ENCODE data around the gene CALHM4.

The CALHM4 gene

GRCh38 chr6:116528780-116529179 lies 24.8 kb upstream of the CALHM4 start:
- CTCF ChIA-PET: interaction anchor here (0.7 to 1.2 kb wide), 2 partner anchors 84 to 277 kb away, joined by 3 read pairs; no protein-coding TSS in a partner anchor
- no peak overlapping the region for H3K4me3 Mint-ChIP-seq
- H3K36me3 Mint-ChIP-seq: no peaks in the 10 kb centered on the region
- no peak for DNase-seq
- H3K27ac Mint-ChIP-seq: no peak overlapping the region
- no peaks in the 10 kb centered on the region for H3K9me3 Mint-ChIP-seq
- peaks cover 22% of the 10 kb centered on the region for H3K27me3 Mint-ChIP-seq
- no peaks in the 10 kb centered on the region for H3K4me1 Mint-ChIP-seq

- no peak overlapping the region for H3K4me3 Mint-ChIP-seq
- no peaks in the 10 kb centered on the region for H3K9me3 Mint-ChIP-seq
- no peaks in the 10 kb centered on the region for H3K4me1 Mint-ChIP-seq
- H3K27me3 Mint-ChIP-seq: peaks cover 24% of the 10 kb centered on the region
- H3K36me3 Mint-ChIP-seq: no peaks in the 10 kb centered on the region
- H3K27ac Mint-ChIP-seq: no peak overlapping the region
- CTCF ChIA-PET: interaction anchor here (1.0 to 1.4 kb wide), 3 partner anchors 16 to 242 kb away, joined by 3 to 6 read pairs (median 3); partner anchors contain the start of gene TRAPPC3L
- DNase-seq: no peak
Measured at GRCh38 chr6:116529466-116530290, 23.9 kb upstream of the CALHM4 start.

GRCh38 chr6:116530436-116530835 lies 23.1 kb upstream of the CALHM4 start:
- CTCF ChIA-PET: interaction anchor here (1.0 to 1.4 kb wide), 2 partner anchors 15 to 243 kb away, joined by 3 to 6 read pairs; partner anchors contain the start of gene TRAPPC3L
- H3K9me3 Mint-ChIP-seq: no peaks in the 10 kb centered on the region

GRCh38 chr6:116531675-116532570 lies 21.6 kb upstream of the CALHM4 start:
- H3K36me3 Mint-ChIP-seq: no peaks in the 10 kb centered on the region
- CTCF ChIA-PET: interaction anchor here (0.5 to 3.6 kb wide), 7 partner anchors 10 to 415 kb away, joined by 3 to 38 read pairs (median 12); no protein-coding TSS in a partner anchor
- no peak overlapping the region for H3K4me3 Mint-ChIP-seq
- H3K4me1 Mint-ChIP-seq: no peaks in the 10 kb centered on the region
- peaks cover 28% of the 10 kb centered on the region for H3K27me3 Mint-ChIP-seq
- H3K27ac Mint-ChIP-seq: no peak overlapping the region
- H3K9me3 Mint-ChIP-seq: no peaks in the 10 kb centered on the region
- DNase-seq: peak; percentile 76

More at GRCh38 chr6:116530436-116530835, 23.1 kb upstream of the CALHM4 start:
- Mint-ChIP-seq H3K36me3 (no peaks in the 10 kb centered on the region), H3K27me3 (peaks cover 24% of the 10 kb centered on the region), H3K4me1 (no peaks in the 10 kb centered on the region), H3K27ac (no peak overlapping the region), H3K4me3 (no peak overlapping the region)
- no peak for DNase-seq

GRCh38 chr6:116533233-116533957 lies 20.2 kb upstream of the CALHM4 start:
- no peak for DNase-seq
- no peaks in the 10 kb centered on the region for H3K9me3 Mint-ChIP-seq
- no peaks in the 10 kb centered on the region for H3K36me3 Mint-ChIP-seq
- peaks cover 28% of the 10 kb centered on the region for H3K27me3 Mint-ChIP-seq
- CTCF ChIA-PET: interaction anchor here (0.8 to 3.6 kb wide), 13 partner anchors 9 to 316 kb away, joined by 3 to 38 read pairs (median 3); partner anchors contain the start of gene CALHM5
- H3K4me1 Mint-ChIP-seq: no peaks in the 10 kb centered on the region
- no peak overlapping the region for H3K4me3 Mint-ChIP-seq
- H3K27ac Mint-ChIP-seq: no peak overlapping the region

- DNase-seq: no peak
- CTCF ChIA-PET: interaction anchor here (0.8 to 3.6 kb wide), 19 partner anchors 11 to 268 kb away, joined by 3 to 38 read pairs (median 4); partner anchors contain the start of genes CALHM4, TRAPPC3L and TSPYL1
- Mint-ChIP-seq H3K9me3 (no peaks in the 10 kb centered on the region), H3K27me3 (peaks cover 23% of the 10 kb centered on the region), H3K36me3 (no peaks in the 10 kb centered on the region), H3K27ac (no peak overlapping the region), H3K4me3 (no peak overlapping the region), H3K4me1 (no peaks in the 10 kb centered on the region)
Measured at GRCh38 chr6:116535109-116535508, 18.4 kb upstream of the CALHM4 start.

GRCh38 chr6:116536216-116536621 lies 17.3 kb upstream of the CALHM4 start:
- H3K27ac Mint-ChIP-seq: no peak overlapping the region
- CTCF ChIA-PET: interaction anchor here (1.4 to 2.9 kb wide), 4 partner anchors 25 to 267 kb away, joined by 3 to 30 read pairs (median 7); no protein-coding TSS in a partner anchor
- no peaks in the 10 kb centered on the region for H3K9me3 Mint-ChIP-seq
- no peak overlapping the region for H3K4me3 Mint-ChIP-seq
- H3K36me3 Mint-ChIP-seq: no peaks in the 10 kb centered on the region
- no peak for DNase-seq
- peaks cover 26% of the 10 kb centered on the region for H3K27me3 Mint-ChIP-seq
- H3K4me1 Mint-ChIP-seq: no peaks in the 10 kb centered on the region

GRCh38 chr6:116542426-116542825 lies 11.1 kb upstream of the CALHM4 start:
- Mint-ChIP-seq H3K4me3 (no peak overlapping the region), H3K27me3 (peaks cover 14% of the 10 kb centered on the region), H3K4me1 (no peaks in the 10 kb centered on the region), H3K27ac (no peak overlapping the region), H3K9me3 (no peaks in the 10 kb centered on the region), H3K36me3 (no peaks in the 10 kb centered on the region)
- CTCF ChIA-PET: interaction anchor here (0.7 to 1.4 kb wide), 3 partner anchors 8 to 20 kb away, joined by 3 to 4 read pairs (median 3); no protein-coding TSS in a partner anchor
- no peak for DNase-seq

- no peak for DNase-seq
- no peaks in the 10 kb centered on the region for H3K9me3 Mint-ChIP-seq
- no peak overlapping the region for H3K27ac Mint-ChIP-seq
- CTCF ChIA-PET: interaction anchor here (1.1 kb wide), 1 partner anchor 18 kb away, joined by 3 read pairs; no protein-coding TSS in a partner anchor
- H3K4me1 Mint-ChIP-seq: no peaks in the 10 kb centered on the region
- H3K27me3 Mint-ChIP-seq: peaks cover 14% of the 10 kb centered on the region
- no peaks in the 10 kb centered on the region for H3K36me3 Mint-ChIP-seq
- H3K4me3 Mint-ChIP-seq: no peak overlapping the region
Measured at GRCh38 chr6:116543149-116543548, 10.4 kb upstream of the CALHM4 start.

- H3K9me3 Mint-ChIP-seq: no peaks in the 10 kb centered on the region
- no peaks in the 10 kb centered on the region for H3K36me3 Mint-ChIP-seq
Measured at GRCh38 chr6:116545651-116546050, 7.9 kb upstream of the CALHM4 start, which contains the start of gene TRAPPC3L. Gene TRAPPC3L (minus strand): TSS chr6:116545684. CDS start chr6:116545514, 170 bp downstream.

GRCh38 chr6:116547358-116547757 lies 6.2 kb upstream of the CALHM4 start:
- CTCF ChIA-PET: no interaction called here
- no peaks in the 10 kb centered on the region for H3K4me1 Mint-ChIP-seq
- H3K9me3 Mint-ChIP-seq: no peaks in the 10 kb centered on the region
- H3K4me3 Mint-ChIP-seq: no peak overlapping the region
- no peaks in the 10 kb centered on the region for H3K27me3 Mint-ChIP-seq
- H3K36me3 Mint-ChIP-seq: no peaks in the 10 kb centered on the region
- H3K27ac Mint-ChIP-seq: no peak overlapping the region
- DNase-seq: no peak

More at GRCh38 chr6:116545651-116546050, 7.9 kb upstream of the CALHM4 start, which contains the start of gene TRAPPC3L:
- no peak for DNase-seq
- CTCF ChIA-PET: interaction anchor here (1.0 to 1.5 kb wide), 2 partner anchors 10 to 15 kb away, joined by 3 to 5 read pairs; no protein-coding TSS in a partner anchor
- Mint-ChIP-seq H3K4me1 (no peaks in the 10 kb centered on the region), H3K27ac (no peak within 1 kb of the TSS), H3K27me3 (peaks cover 8% of the 10 kb centered on the region), H3K4me3 (no peak within 1 kb of the TSS)

- no peak for DNase-seq
- Mint-ChIP-seq H3K36me3 (no peaks in the 10 kb centered on the region), H3K4me1 (no peaks in the 10 kb centered on the region), H3K4me3 (no peak overlapping the region), H3K9me3 (no peaks in the 10 kb centered on the region), H3K27ac (no peak overlapping the region), H3K27me3 (peaks cover 6% of the 10 kb centered on the region)
- CTCF ChIA-PET: no interaction called here
Measured at GRCh38 chr6:116550796-116551195, 2.8 kb upstream of the CALHM4 start.

- CTCF ChIA-PET: interaction anchor here (1.2 kb wide), 1 partner anchor 8 kb away, joined by 7 read pairs; no protein-coding TSS in a partner anchor
- no peak for DNase-seq
- no peak overlapping the region for H3K27ac Mint-ChIP-seq
- H3K4me1 Mint-ChIP-seq: no peaks in the 10 kb centered on the region
- no peaks in the 10 kb centered on the region for H3K36me3 Mint-ChIP-seq
- no peaks in the 10 kb centered on the region for H3K9me3 Mint-ChIP-seq
- no peak overlapping the region for H3K4me3 Mint-ChIP-seq
- H3K27me3 Mint-ChIP-seq: peaks cover 6% of the 10 kb centered on the region
Measured at GRCh38 chr6:116556065-116556464, 2.5 kb downstream of the CALHM4 start.
